NCI-H1436 treated with DMSO at 0.1 percent for 48 hours (cell line): ENCODE results near the gene C1RL.
"Not testable (repeated sequence)": the region's sequence is repeated elsewhere in the genome, so short reads cannot be mapped to it uniquely, and the experiment has no call there.

ENCODE experiments used
- DNase-seq: peaks from one replicate; lab custom pipeline; 2025; lab: John Stamatoyannopoulos, UW

Gene C1RL

GRCh38 chr12:7060353-7060954 is 48.6 kb downstream of the C1RL start, which contains the start of gene C1S:
TSS of gene C1S (plus strand) at chr12:7060718. CDS start at chr12:7061913, 1,195 bp downstream.
- no peak for DNase-seq

GRCh38 chr12:7059780-7060179 is 49.2 kb downstream of the C1RL start:
- DNase-seq, result no peak

- no peak for DNase-seq
Measured at GRCh38 chr12:7058850-7059395, 50.1 kb downstream of the C1RL start.

- DNase-seq, result no peak
Measured at GRCh38 chr12:7058163-7058845, 50.7 kb downstream of the C1RL start.

- not testable (repeated sequence) for DNase-seq
Measured at GRCh38 chr12:7055736-7056135, 53.3 kb downstream of the C1RL start.

GRCh38 chr12:7054925-7055324 is 54.1 kb downstream of the C1RL start:
- no peak for DNase-seq

- not testable (repeated sequence) for DNase-seq
Measured at GRCh38 chr12:7049973-7050372, 59.0 kb downstream of the C1RL start.

GRCh38 chr12:7049445-7049951 is 59.5 kb downstream of the C1RL start:
- DNase-seq, result not testable (repeated sequence)

GRCh38 chr12:7047306-7047705 is 61.7 kb downstream of the C1RL start:
- no peak for DNase-seq

- DNase-seq, result no peak
Measured at GRCh38 chr12:7046383-7047105, 62.5 kb downstream of the C1RL start.

- no peak for DNase-seq
Measured at GRCh38 chr12:7045913-7046312, 63.1 kb downstream of the C1RL start.
